NCI-H2196 (cell line): ENCODE data around the gene PKP1.

Source experiments
- DNase-seq: peaks from one replicate; lab custom pipeline; 2025; ENCODE audit not compliant: unreplicated experiment; lab: John Stamatoyannopoulos, UW

PKP1 gene

DNA sequence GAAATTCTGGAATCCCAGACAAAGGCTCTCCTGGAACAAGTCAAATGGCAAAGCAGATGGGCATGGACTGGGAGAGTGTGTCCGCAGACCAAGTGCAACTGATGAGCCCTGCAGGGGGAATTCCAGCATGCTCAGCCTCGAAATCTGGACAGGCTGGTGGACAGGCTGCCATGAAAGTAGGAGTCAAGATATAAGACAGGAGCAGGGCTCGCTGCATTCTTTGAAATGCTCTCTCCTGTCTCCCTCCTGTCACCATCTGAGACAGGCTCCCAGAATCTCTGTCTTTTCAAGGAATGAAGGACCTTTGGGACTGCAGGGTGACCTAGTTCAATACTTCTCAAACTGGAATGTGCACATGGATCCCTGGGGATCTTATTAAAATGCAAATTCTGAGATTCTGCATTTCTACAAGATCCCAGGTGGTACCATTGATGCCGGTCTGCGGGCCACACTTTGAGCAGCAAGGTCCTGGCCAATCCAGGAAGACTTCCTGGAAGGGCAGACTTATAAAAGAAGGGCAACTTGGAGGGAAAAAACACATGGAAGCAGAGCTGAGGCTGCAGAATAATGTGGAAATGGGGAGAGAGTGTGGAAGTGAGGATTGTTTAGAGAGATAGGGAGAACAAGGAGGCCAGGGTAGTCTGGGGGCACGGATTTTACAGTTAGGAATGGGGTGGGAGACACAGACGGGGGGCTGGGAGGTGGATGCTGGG lies 64.3 kb downstream of the PKP1 start:
- no peak for DNase-seq

DNA sequence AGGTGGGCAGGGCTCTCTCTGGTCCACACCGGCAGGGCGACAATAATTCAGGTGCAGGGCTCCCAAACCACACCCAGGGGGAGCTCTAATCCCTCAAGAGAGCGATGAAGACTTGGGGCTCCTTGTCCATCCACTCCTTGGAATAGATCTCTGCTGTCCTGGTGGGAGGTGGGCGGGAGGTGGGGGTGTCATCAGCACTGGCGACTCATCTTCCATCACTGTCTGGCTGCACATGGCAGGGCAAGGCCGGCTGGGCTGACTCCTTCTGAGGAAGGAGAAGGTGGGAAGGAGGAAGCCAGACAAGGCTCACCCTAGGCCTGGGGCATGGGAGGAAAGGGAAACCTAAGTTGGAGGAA lies 64.9 kb downstream of the PKP1 start:
- DNase-seq = peak; percentile 56

DNA sequence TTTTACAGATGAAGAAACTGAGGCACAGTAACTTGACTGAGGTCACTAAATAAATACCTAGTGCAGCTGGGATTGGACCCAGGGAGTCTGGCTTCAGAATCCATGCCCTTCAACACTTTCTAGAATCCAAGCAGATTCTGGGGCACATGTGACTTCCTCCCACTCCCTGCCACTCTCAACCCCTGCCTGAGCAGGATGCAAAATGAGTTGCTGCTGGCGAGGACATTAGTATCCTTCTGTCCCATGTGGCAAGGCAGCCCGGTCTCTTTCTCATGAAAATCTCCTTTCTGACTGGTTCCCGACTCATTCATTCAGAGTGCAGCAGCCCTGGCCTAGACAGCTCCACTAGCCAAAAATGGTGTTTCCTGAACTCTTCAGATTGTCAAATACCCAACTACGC lies 65.8 kb downstream of the PKP1 start:
- no peak for DNase-seq

DNA sequence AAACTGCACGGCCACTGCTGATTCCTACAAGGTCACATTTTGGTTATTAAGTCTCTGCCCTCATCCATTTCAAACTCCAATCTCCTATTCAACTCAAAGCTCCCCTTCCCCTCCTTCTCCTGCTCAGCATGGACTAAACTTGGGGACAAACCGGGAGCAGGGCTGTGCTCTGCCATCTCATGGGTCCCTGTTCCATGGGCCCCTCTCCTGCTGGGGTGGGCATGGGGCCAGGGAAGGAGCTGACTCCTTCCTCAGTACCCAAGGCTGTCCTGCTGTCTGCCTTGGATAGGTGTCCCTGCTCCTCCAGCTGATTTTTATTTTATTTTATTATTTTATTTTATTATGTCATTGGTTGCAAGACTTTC lies 67.0 kb downstream of the PKP1 start:
- no peak for DNase-seq

DNA sequence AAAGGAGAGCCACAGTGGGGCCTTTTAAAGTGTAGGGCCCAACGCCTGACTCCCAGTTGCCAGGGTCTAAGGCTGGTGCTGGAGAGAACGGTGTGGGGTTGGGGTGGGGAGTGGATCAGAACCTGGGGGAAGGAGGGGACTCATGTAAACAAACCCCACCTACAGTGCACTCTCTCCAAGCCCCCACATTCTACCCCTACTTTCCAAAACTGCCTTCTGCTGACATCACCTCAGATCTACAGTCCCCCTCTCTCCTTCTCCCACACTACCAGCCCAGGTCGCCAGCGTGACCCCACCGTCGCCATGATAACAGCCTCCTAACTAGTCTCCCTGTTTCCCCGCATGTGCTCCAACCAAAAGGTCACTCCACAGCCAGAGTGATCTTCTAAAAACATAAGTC lies 67.6 kb downstream of the PKP1 start:
- DNase-seq = no peak

DNA sequence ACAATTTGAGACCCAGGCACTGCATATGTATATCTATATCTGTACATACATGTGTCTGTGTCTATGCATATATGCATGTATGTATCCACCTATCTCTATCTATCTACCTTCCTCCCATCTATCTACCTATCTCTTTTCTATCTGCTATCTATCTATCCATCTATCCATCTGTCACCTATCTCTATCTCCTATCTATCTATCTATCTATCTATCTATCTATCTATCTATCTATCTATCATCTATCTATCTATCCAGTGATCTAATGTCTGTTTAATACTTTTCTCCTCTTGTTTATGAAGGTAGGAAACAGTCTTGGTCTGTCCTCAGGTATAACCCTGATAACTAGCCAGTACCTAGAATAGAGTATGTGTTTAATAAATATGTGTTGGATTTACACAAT lies 68.3 kb downstream of the PKP1 start:
- no peak for DNase-seq

DNA sequence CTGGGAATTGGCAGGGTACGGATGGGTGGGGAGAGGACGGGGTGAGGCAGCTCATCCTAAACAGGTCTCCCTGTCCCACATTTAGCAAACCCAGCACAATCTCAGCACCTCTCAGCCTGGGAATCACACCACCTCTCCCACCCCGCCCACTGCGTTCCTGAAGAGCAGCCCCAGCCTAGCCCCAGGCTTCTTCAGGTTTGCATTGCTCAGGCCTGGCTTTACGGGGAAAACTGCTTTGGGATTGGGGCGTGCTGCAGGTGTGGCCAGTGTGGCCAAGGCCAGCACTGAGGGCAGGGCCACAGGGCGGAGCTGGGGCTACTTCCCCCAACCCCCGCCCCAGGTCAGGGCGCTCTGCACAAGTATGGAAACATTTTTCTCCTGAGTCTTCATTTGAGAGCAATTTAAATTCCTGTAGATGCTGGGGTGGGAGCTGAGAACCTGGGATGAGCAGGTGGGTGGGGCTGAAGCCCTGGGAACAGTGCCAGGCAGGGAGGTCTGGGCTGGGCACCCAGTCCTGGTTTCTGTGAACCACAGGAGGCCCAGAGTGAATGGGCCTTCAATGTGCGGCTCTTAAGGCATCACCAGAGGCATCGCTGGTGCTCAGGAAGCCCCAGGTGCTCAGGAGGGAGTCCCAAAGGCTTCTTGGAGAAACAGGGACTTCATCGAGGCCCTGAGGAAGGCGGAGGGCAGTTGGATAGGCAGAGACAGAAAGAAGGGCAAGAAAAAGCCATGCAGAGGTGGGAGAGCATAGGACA lies 70.1 kb downstream of the PKP1 start:
- no peak for DNase-seq

DNA sequence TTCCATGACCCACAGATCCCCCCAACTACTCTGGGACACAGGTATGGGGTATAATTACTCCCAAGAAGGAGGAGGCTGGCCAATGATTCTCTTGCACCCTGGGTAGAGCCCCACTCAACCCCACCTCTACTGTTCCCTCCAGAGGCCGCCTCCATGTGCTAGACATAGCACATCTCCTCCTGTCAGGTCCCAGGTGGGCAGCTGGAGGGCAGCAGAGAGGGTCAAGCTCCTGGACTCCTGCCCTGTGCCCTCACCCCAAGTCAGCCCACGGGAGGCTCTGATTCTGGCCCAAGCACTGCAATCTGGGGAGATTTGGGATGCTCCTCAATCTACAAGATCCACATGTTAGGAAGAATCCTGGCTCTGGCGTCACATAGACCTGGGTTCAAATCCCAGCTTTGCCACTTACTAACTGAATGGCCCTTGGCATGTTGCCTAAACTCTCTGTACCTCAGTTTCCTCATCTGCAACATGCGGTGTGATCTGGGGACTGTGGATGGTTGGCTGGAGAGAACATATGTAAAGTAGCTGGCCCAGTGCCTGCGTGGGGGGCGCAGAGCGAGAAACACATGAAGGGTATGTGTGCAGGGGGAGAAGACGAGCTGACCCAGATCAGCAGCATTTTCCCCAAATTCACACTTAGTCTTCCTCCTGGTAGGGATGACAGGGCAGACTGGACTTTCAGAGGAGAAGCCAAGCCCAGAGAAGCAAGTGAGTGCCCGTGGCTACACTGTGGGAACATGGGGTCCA lies 71.0 kb downstream of the PKP1 start:
- DNase-seq = no peak

DNA sequence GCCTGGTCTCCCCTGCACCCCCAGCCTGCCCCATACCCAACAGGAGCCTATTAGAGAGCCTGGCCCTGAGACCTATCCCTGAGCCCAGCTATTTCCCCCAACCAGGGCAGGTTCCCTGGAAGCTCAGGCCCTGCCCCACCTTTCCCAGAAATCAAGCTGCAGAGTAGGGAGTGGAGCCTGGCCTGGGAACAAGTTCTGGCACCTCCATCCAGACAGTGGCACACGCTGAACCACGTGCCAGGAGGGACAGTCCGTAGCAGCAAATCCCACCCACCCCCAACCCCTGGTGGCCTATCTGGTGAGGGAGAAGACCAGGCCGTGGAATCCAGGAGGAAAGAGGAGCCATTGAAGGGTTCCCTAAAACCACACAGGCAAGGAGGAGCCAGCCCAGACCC lies 71.6 kb downstream of the PKP1 start:
- DNase-seq = no peak

DNA sequence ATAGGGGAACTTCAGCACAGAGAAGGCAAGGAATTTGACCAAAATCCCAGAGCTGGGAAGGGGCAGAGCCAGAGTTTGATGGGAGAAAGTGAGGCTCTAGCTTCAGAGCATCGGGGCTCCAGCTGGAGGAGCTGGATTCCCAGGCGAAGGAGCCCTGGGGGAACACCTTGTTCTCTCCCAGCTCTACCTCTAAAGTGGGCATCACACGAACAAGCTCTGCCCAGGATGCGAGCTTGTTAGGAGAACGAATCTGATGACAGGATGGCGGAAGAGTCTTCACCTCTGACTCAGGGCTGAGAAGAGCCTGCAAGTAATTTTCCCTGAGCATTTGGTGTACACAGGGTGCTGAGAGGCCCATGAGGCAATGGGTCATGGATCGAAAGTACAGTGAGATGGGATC lies 72.2 kb downstream of the PKP1 start:
- no peak for DNase-seq

DNA sequence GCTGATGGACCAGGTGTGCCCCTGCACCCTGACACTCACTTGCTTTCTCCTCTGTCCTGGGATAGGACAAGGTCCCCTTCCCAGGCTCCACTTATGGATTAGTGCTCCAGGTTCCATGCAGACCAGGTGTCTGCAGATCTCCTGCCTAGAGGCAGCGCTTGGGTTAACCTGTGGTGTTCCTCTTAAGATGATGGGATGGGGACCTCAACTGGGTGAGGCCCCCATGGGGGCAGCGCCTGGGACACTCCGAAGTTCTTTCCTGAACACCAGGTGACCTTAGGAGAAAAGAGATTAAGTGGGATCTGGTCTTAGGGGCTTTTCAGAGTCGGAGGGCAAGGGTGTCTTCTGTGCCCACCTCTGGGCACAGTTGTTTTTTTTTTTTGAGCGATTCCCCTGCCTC lies 72.9 kb downstream of the PKP1 start:
- no peak for DNase-seq

DNA sequence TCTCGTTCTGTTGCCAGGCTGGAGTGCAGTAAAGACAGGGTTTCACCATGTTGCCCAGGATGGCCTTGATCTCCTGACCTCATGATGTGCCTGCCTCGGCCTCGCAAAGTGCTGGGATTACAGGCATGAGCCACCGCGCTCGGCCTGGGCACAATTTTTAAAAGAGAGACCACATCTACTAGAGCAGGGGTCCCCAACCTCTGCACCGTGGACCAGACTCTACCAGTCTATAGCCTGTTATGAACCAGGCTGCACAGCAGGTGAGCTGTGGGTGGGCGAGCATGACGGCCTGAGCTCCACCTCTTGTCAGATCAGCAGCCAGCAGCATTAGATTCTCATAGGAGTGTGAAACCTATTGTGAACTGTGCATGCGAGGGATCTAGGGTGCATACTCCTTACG lies 73.4 kb downstream of the PKP1 start:
- DNase-seq = no peak

DNA sequence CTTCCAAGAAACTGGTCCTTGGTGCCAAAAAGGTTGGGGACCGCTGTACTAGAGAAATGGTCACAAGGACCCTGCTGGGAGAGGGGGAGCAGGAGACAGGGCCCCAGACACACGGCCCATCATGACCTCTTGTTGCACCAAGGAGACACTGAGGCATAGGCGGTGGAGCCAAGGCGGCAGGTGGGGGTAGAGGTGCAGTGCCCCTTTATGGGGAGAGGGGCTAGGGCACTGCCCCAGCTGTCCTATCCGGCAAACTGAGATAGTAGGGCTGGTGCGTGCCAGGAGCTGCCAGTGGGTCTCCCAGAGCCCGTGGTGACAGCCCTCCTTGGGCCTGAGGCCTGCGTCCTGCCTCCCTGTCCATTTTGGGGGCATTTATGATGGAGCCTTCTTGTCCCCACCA lies 73.9 kb downstream of the PKP1 start:
- no peak for DNase-seq

DNA sequence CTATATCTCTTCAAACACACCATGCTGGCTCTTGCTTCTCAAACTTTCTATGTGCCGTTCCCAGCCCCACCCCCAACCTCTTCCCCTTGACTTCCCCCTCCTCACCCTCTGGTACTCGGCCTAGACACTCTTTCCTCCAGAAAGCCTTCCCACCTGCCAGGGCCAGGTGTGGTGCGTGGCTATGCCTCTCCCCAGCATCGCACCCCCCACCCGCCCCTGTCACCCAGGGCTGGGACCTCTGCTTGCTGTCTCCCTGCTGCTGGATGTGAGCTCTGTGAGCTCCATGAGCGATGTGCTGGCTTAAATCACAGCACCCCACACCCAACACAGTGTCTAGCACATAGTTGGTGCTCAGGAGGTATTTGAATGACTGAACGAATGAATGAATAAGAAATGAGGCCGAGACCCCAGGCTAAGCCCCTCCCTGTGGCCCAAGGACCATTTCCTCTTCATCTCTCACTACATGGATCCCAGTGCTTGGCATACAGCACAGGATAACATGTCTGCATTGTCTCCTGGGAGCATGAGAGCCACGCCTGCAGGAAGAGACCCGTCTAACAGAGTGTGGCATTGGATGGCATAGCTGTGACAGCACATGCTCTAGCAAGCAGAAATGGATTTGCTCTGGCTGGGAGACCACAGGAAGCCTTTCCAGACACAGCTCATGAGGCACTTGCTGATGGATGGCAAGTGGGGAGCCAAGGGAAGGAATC lies 74.5 kb downstream of the PKP1 start:
- DNase-seq = no peak

DNA sequence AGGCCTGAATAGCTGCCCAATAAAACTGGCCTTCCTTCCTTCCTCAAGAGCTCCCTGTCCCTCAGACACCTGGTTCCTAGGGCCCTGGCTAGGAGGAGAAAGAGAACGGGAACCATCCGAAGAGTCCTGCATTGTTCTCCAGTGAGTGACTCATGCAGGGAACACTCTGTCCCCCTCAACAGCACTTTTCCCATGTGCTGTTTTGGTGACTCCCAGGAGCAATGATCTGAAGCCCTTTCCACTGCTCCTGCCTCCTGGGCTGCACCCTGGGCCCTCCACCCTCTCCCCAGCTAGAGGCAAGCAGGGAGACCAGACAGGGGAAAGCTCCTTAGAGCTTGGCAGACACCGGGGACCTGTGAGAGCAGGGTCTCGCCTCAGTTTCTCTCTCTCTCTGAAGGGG lies 75.3 kb downstream of the PKP1 start:
- no peak for DNase-seq

DNA sequence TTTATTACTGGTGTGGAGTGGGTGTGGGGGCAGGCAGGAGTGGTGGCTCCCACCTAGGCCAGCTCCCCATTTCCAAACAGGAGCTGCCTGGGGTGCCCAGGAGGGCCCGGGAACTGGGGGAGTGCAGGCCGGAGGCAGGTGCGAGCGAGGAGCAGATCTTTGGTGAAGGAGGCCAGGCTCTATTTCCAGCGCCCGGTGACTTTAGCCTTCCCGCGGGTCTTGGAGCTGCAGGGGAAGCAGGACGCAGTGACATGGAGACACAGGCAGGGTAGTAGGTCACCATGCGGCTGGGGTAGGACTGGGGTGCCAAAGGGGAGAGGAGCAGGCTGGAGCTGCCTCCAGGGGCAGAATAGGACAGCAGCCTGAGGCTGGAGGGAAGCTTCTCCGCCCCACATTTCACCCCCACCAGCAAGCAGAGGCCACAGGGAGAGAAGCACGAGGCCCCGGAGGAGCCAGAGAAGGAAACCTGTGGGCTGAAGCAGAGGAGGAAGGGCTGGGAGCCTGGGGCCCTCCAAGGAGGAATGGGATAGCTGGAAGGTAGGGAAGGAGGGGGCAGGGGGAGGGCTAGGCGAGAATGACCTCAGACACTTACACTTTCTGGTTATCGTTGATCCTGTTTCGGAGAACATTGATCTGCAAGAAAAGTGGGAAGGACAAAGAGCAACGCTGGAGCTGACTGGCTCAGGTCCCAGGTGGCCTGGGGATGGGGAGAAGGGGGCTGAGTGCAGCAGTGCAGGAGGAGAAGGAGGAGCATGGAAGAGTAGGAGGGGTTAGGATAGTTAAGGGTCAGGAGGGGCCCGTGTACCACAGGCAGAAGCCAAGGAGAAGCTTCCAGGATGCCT lies 75.9 kb downstream of the PKP1 start:
- no peak for DNase-seq

DNA sequence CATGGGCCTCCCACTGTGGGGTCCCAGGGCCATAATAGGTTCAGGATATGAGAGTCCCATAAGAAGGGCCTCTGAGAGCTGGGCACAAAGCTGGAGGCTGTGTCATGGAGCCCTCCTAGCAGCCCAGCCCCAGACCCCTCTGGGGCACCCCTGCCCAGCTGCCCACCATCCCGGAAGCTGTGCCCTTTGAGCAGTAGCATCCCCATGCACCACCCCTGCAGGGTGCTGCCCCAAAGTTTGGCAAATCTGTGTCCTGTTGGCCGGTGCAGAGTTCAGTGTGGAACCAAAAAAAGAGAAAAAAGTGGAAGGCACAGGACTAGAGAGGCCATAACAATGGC lies 76.5 kb downstream of the PKP1 start:
- no peak for DNase-seq

DNA sequence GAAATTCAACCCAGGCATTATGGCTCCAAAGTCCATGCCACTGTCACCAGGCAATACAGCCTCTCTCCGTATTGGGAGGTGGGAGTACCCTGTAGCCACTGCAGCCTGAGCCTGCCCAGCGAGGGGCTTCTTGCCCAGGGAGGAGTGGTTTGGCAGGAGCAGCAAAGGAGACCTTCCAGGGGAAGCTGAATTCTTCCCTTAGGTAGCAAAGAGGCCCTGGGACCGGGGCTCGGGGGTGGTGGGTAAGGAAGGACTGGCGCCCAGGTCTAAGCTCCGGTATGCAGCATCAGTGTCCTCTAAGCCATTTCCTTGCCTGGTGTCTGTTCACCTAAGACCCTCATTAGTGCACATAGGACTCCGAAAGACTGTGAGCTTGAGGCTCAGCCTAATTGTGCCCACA lies 77.2 kb downstream of the PKP1 start:
- no peak for DNase-seq

DNA sequence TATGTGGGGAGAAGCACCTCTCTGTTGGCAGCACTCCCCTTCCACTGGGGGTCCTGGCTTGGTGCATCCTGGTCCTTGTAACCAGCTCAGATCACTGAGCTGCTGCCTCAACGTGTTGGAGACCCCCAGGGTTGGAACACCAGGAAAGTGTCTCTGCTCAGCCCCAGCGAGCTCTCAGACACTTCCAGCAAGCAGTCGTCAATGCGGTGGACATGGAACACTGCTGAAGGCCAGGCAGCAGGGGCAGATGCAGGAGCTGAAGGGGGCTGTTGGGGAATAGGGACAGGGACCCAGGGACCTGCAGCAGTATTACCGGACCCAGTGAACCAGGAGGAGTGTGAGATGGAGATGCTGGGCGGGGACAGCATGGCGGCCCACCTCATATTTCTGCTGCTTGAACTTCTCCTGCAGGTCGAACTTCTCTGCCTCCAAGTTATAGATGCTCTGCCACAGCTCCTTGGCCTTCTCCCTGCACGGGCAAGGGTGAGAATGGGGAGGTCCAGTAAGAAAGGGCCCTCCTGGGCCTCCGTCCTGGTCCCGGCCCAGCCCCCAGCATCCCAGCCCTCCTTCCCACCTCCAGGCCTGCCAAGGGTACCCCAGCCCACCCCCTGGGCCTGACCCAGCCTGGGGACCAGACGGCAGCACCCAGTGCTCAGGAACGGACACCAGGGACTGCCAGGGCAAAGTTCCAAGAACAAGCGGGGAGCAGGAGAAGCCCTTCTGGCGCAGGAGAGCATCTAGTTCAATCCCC lies 77.8 kb downstream of the PKP1 start:
- no peak for DNase-seq
